T-helper 2 cell (primary cell): ENCODE measurements around the gene CDYL.

Source experiments
- DNase-seq, 5 experiments: peaks; one replicate each; pipeline versions ENCODE4 v3.0.0 to v3.0.0-alpha.2; 2012 to 2022

CDYL gene

GRCh38 chr6:4939241-4939640 lies 163.0 kb downstream of the CDYL start:
- peak in 1 of 5 experiments; percentile 19 for DNase-seq

- peak in 1 of 5 experiments; percentile 37 for DNase-seq
Measured at GRCh38 chr6:4940416-4940815, 164.2 kb downstream of the CDYL start.

GRCh38 chr6:4941782-4942672 lies 165.8 kb downstream of the CDYL start:
- DNase-seq = peak in 3 of 5 experiments; percentile 9 to 92 (median 26)

DNA sequence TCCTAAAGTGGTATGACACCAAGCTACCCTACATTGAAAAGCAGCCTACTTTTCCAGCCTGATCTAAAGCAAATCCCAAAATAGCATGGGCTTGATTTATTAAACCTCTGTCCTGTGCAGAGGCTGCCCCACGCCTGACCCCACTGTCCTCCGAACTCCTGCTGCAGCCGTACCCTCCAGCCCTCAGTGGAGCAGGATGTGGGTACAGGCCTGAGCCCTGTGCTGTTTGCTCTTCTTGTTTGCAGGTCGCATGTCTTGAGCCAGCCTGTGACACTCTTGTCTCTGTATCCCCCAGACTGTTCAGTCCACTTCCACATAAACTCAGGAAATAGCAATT lies 166.4 kb downstream of the CDYL start:
- DNase-seq = peak in 1 of 5 experiments; percentile 65

- no peak for DNase-seq
Measured at GRCh38 chr6:4943716-4944115, 167.5 kb downstream of the CDYL start.

- no peak for DNase-seq
Measured at GRCh38 chr6:4944325-4944724, 168.1 kb downstream of the CDYL start.

GRCh38 chr6:4946521-4946920 lies 170.3 kb downstream of the CDYL start:
- DNase-seq = no peak

- DNase-seq = no peak
Measured at GRCh38 chr6:4947716-4948115, 171.5 kb downstream of the CDYL start.

DNA sequence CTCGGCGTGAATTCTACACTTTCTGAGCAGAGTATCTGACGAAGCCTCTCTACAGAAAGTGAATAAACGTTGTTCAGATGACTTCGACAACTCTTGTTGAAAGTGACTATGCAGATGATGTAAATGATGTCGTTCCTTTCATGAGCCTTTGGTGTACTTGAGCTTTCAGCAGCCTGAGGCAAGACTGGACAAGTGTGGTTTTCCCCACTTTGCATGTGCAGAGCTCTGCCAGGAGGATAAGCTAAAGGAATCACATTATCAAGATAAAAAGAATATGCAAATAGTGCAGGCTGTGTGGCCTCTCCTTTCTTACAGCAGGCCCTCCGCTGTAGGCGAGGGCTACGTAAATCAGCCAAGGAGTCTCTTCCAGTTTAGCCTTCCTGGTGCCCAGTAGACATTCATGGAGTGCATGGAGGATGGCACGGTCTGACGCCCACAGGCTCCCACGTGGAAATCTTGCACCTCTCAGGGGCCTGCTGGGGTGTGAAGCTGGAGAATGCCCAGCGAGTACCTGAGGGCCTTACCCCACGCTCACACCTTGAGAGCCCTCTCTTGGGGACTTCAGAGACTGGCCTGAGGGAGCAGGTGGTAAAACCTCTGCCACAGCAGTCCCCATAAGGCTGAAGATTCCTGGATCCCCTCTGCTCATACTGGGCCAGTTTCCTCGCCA lies 172.7 kb downstream of the CDYL start:
- DNase-seq = no peak

DNA sequence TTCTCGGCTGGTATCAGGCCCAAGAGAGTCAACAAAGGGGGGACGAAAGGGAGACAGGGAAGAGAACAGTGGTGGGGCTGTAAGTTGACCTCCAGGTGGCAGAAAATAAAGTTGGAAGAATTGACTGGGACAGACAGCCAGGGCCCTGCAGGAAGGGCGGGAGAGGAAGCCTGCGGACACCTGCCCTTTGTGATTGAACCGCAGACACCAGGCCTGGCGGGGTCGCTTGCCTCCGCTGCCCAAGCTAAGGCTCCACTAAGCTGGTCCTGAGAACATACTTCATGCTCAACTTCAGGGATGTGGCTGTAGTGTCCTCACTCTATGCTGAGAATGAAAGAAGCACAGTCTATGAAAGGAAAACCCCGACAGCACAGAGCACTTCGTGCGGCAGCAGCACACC lies 173.9 kb downstream of the CDYL start:
- no peak for DNase-seq

DNA sequence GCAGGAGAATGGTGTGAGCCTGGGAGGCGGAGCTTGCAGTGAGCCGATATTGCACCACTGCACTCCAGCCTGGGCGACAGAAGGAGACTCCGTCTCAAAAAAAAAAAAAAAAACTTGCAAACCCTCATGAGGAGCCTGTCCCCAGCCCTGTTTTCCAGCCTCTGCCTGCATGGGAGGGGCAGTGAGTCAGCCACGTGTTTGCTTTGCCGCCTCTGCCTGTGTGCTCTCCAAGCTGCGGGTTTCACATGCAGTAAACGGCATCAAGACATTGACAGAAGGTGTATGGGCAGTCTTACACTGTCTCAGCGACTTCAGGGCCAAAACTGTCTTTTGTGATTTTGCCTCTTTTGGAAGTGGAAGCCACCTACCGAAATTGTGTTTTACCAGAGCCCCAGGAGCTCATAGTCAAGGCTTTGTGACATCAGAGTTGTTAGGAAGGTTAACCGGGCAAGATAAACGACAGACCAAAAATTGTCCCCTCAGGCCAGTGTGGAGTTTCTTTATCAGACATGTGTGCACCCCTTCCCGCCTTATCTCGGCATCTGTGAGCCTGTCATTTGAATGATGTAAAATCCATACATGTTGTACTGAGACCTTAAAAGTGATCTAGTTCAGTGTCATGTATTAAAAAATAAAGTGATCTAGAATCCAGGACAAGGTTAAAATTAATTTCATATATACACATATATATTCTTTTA lies 174.8 kb downstream of the CDYL start:
- no peak for DNase-seq

GRCh38 chr6:4953440-4953839 lies 177.2 kb downstream of the CDYL start:
- no peak for DNase-seq

DNA sequence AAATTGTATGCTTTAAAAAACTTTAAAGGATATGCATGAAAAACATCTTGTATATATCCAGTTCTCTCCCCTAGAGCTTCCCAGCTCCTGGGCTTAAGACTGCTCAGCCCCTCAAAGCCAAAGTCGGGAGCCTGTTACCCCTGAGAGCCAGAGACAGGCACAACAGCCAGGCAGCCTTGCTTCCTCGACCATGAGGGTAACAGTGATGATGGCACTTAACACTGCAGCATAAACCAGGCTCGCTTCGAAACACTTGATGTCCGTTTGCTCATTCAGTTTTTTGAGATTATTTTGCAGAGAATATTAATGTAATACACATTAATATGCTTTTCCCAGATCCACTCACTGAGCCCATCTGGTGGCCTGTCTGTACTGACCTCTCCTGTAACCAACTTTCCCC lies 180.4 kb downstream of the CDYL start:
- no peak for DNase-seq

DNA sequence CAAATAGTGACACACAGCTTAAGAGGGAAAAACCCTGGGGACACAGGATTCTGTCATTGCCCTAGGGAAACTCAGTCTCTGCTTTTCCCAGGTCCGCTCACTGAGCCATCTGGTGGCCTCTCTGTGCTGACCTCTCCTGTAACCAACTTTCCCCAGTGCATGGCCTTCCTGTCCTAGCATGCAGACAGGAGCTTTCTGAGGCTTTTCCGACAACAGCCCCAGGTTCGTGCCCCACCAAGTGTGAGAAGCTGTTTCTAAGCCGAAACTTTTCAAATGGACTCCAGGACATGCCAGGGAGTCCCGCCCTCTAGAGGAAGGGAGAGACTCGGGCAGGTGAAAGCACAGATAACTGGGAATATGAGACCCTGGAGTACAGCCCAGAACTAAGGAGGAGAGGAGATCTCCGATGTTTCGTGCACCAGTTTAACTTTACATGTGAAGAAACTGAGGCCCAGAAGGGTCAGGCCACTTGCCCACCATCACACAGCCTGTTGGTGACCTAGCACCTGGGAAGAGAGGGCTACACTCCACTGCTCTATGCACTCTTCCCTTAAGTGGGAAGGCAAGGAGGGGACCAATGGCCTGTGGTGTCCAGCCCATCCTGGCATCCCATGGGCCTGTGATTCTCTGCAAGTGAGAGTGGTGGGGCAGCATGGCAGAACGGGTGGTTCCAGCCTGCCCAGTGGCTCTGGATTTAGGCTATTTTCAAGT lies 181.5 kb downstream of the CDYL start:
- DNase-seq = no peak

GRCh38 chr6:4958624-4959023 lies 182.4 kb downstream of the CDYL start:
- no peak for DNase-seq

GRCh38 chr6:4961322-4962168 lies 185.3 kb downstream of the CDYL start:
- DNase-seq = no peak

DNA sequence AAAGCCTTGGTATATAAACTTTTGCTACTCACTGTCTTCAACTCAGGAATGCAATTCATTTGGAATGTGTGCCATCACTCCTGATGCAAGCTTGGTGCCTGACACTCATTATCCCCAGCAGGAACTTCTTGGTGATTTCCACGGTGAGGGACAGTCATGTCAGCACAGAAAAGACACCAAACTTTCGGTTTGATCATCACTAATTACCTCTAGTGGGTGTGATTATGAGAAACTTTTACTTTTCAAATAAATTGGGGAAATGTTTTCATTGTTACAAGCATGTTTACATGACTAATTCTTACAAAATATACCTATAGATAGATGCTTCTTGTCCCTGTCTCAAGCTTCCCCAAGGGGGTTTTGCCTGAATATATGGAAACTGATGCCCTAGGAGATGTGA lies 186.7 kb downstream of the CDYL start:
- DNase-seq = no peak

- DNase-seq = no peak
Measured at GRCh38 chr6:4964675-4965561, 188.7 kb downstream of the CDYL start.

DNA sequence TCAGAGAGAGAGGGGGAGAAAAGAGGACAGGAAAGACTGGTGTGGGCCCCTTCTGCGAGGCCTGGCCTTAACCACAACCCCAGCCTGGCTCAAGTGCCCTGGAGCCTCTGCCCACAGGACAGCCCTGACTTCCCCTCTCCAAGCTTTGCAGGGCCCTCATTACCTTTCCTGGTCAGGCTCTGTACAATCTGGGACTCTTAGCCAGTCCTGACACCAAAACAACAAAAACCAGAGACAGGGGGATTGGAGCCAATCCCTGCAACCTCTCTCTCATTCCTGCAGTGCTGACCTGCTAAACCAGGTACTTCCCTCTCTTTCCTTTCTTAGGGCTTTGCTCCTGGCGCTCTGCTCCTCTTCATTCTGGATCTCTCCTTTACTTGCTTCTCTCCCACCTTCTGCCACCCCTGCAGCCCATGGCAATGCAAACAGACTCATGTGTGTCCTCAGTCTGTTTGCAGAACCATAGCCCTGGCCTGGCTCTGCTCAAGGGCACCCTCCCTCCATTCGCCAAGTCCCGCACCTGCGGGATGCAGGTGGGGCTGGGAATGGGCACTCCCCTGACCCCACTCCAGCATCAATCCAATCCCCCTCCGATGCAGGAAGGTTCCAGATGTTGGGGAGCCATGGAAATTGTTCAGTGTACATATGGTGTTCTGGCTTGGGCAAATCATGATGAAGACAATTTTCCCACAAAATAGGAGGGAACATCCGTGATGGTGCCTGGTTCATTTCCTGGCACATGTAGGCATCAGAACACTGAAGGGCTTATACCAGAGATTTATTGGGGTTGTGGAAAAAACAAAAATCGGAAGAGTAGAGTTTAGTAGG lies 189.6 kb downstream of the CDYL start:
- no peak for DNase-seq
